ENCODE measurements around the gene CRTC2.

The CRTC2 gene

DNA sequence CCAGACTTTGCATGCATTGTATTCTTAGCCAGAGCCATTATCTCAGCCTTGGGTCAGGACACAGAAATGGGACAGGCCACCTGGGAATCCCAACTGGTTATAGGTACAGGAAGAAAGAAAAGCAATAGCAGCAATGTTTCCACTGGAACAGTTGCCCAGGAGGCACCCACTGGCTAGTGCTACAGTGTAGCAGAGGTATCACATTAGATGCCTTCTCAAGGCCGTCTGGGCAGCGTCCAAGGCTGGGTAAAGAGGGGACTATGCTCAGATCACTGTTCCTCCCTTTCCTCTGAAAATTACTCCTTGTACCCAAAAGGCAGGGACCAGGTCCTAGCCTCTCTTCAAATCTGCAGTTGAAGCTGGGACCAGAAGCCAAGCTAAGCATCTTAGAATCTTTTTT is 11.9 kb upstream of the CRTC2 start:
- no peak for DNase-seq

- DNase-seq, result no peak
Measured at GRCh38 chr1:153968972-153969371, 10.6 kb upstream of the CRTC2 start.

DNA sequence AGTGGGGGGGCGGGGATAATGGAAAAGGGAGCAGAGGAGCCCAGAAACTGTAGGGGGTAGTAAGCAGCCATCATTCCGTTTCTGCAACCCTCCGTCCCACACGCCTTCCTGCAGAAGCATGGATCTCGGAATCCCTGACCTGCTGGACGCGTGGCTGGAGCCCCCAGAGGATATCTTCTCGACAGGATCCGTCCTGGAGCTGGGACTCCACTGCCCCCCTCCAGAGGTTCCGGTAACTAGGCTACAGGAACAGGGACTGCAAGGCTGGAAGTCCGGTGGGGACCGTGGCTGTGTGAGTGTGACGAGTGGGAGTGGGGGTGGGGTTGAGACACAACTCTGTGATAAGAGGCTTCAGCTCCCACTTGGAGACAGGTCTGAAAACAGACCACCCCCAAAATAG is 10.0 kb upstream of the CRTC2 start:
- no peak for DNase-seq

GRCh38 chr1:153968000-153968363 is 9.6 kb upstream of the CRTC2 start:
- DNase-seq, result no peak

DNA sequence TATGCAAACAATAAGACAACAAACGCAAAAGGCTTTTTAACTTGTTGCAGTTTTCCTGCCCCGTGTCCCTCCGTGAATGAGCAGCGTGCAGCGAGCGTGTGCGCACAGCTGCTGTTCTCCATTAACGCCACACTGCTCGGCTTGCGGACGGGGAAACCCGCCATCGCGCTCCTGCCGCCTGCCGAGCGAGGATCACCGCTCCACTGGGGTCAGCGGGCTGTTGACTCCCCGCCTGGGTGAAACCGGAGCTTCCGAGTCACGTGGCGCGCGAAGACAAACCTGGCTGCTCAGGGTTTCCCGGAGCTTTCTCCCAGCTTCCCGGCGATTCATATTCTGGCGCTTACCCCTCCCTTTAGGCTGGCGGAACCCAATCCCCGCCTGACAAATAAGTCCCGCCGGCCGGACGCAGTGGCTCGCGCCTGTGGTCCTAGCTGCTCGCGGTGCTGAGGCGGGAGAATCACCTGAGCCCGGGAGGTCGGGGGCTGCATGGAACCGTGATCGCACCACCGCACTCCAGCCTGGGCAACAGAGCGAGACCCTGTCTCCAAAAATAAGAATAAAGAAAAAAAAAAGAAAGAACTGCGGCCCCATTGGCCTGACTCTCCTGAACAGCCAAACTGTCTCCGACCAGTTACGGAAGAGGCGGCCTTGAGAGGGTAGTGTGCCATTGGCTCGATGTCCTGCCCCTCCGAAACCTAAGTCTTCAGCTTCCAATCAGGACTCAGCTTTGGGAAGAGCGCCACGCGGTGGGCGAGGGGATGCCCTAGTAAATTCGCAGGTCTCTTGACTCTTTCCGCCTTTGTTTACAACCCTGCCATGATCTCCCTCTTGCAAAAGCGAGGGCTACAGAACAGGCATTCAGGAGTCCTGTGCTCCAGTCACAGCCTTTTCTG is 8.9 kb upstream of the CRTC2 start, which contains the start of gene CREB3L4:
Gene CREB3L4, plus strand, starts transcription at position 796 of the 893 bp plus-strand sequence. CDS start 624 bp downstream, outside the sequence.
- peak; percentile 98 for DNase-seq

GRCh38 chr1:153963850-153964331 is 5.5 kb upstream of the CRTC2 start:
- DNase-seq, result peak; percentile 50

- DNase-seq, result peak; percentile 95
Measured at GRCh38 chr1:153963030-153963849, 4.8 kb upstream of the CRTC2 start, which contains the start of gene SLC39A1. Gene SLC39A1 (minus strand): TSS chr1:153963537. CDS start chr1:153962715, 822 bp downstream.

DNA sequence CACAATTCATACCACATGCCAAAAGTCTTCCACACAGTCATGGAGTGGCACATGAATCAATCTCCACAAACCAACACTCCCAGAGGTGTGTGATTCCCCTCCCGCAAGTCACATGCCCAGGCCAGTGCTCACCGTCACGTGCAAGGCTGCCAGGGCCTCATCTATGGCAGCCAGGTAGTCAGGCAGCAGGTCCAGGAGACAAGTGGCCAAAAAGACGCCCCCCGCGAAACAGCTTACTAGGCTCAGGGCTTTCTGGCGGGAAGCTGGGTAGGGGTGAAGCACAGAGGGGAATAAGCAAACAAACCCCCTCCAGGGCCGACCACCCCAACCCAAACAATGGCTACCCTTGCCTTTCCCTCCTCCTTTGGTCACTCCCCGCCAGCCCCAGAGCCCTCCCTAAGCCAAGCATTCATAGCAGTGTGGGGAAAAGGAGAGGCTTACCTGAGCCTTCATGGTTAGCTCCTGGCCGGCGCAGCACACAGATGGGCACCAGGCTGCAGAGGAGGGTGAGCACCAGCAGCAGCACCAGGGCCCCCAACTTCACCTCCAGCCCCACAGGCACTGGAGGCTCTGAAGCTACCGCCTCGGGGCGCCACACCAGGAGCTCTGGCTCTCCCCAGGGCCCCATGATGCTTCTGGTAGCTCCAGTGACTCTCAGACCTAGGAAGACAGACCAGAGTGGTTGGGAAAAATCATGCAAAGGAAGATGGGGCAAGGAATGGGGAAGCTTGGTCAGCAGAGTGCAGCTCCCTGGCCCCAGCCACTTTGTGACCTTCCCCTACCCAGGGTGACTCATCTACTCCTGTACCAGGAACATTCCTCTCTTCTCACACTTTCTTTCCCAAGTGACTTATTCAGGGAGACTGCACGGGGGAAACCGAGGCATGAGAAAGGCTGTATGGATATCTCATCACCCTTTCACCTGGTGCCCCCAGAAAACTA is 3.9 kb upstream of the CRTC2 start:
- peak; percentile 72 for DNase-seq

GRCh38 chr1:153961421-153961820 is 3.0 kb upstream of the CRTC2 start:
- no peak for DNase-seq

GRCh38 chr1:153960206-153960605 is 1.8 kb upstream of the CRTC2 start:
- no peak for DNase-seq

DNA sequence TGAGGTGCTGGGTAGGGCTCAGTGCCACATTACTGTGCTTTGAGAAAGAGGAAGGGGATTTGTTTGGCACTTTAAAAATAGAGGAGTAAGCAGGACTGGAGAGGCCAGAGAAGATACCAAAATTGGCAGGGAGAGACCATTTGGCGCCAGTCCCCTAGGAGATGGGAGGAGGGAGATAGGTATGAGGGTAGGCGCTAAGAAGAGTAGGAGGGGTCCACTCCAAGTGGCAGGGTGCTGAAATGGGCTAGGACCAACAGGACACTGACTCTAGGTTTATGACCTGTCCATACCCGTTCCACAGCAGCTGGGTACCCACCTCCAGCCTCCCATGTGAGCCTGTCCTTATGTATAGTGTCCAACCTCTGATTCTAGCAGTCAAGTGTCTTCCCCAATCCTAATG is 1.0 kb upstream of the CRTC2 start:
- DNase-seq, result no peak

DNA sequence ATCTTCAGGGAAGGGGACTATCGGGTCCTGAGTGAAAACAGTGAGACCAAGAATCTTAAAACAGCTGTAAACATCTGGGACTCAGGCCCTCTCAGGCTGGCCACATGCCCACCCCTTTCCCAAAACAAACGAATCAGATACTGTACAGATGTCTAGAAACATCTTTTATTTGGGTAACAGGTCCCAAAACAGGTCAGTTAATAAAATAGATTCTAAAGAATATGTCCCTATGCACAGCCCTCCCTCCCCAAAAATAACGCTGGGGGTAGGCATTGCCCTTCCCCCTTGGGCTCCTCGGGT is 499 bp upstream of the CRTC2 start:
- no peak for DNase-seq

GRCh38 chr1:153957744-153958110 is 685 bp downstream of the CRTC2 start:
- DNase-seq, result no peak

GRCh38 chr1:153956997-153957715 is 1.3 kb downstream of the CRTC2 start:
- no peak for DNase-seq

- no peak for DNase-seq
Measured at GRCh38 chr1:153954826-153955225, 3.6 kb downstream of the CRTC2 start.

DNA sequence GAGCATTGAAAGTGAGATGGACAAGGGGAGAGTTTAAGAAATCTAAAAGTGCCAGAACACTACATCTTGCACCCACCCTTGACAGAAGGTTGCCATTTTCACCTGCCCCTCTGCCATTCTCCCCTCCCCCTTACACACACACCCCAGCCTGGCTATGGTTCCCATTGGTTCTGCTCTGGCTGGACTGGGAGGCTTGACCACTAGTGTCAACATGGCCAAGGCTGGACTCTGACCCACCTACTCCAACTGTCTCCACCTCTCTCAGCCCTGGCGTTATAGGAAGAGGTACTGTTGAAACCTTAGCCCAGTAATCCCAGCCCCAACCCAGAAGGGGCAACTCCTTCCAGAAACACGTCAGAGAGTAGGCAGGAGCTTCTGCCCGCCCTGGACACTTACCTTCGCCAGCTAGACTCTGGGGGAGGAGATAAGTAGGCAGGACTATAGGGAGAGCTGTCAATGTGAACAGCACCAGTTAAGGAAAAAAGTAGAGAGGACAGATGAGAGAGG is 4.5 kb downstream of the CRTC2 start:
- no peak for DNase-seq

GRCh38 chr1:153951801-153952200 is 6.6 kb downstream of the CRTC2 start:
- no peak for DNase-seq

DNA sequence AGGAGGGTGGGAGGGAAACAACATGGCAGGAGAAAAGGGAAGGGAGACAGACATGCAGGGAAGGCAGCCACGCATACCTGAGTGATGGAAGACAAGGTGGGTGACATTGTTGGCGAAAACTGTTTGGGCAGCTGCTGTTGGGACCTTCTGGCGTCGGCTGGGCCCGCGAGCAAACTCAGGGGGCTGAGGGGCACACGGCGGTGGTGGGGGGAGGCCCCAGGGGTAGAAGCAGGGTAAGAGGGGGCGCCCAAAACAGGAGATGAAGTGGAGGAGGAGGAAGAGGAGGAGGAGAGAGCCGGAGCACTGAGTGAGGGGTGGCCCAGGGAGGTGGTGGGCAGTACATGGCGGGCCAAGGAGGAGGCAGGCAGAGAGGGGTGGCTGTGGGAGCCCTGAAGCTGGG is 7.2 kb downstream of the CRTC2 start:
- no peak for DNase-seq

GRCh38 chr1:153946622-153947241 is 11.7 kb downstream of the CRTC2 start, which contains the start of gene DENND4B:
Gene DENND4B (minus strand): TSS chr1:153946718. CDS start chr1:153944374, 2,344 bp downstream.
- peak; percentile 57 for DNase-seq

- no peak for DNase-seq
Measured at GRCh38 chr1:153945795-153946621, 12.4 kb downstream of the CRTC2 start.
